Lung (tissue), 12 donors: Measurements from ENCODE around the gene MRNIP. TPM values are rescaled to one million over a fixed set of nuclear protein-coding genes. Genes with fewer than 3 reads are reported as not detected.

ENCODE experiments used
- ATAC-seq: fragments of 200-7000 bp; cut with Tn5 transposase; one replicate; pipeline ENCODE4 v1.9.1; 2020; ENCODE audit warnings: moderate number of reproducible peaks; ENCODE audit not compliant: insufficient read depth, low FRiP score
- DNase-seq, 3 donors: peaks; one replicate each; pipeline ENCODE4 v3.0.0-alpha.2; 2013 to 2017
- H3K27ac ChIP-seq, 2 donors: one replicate each; pipeline ENCODE4 v1.5.1; 2013; ENCODE audit warnings: mild to moderate bottlenecking in 2 of 2, moderate library complexity in 2 of 2, control low read depth in 1 of 2, inconsistent platforms in 1 of 2, low read depth in 1 of 2, low read length in 1 of 2
- H3K27me3 ChIP-seq, 3 donors: one replicate each; pipeline ENCODE4 v1.5.1; 2013; ENCODE audit warnings: low read length in 2 of 3; ENCODE audit not compliant: control insufficient read depth in 3 of 3, insufficient read depth in 3 of 3
- H3K36me3 ChIP-seq, 4 donors: one replicate each; pipeline ENCODE4 v1.5.1; 2013; ENCODE audit warnings: low read length in 4 of 4, mild to moderate bottlenecking in 1 of 4, moderate library complexity in 1 of 4; ENCODE audit not compliant: control insufficient read depth in 4 of 4, insufficient read depth in 4 of 4
- H3K4me1 ChIP-seq, 5 donors: one replicate each; pipeline ENCODE4 v1.5.1; 2013; ENCODE audit warnings: low read length in 5 of 5, mild to moderate bottlenecking in 2 of 5, moderate library complexity in 1 of 5; ENCODE audit not compliant: control insufficient read depth in 5 of 5, insufficient read depth in 5 of 5
- H3K4me3 ChIP-seq: one replicate; pipeline ENCODE4 v1.5.1; 2013; ENCODE audit warnings: mild to moderate bottlenecking, control low read depth, moderate library complexity
- H3K9ac ChIP-seq, 2 donors: one replicate each; pipeline ENCODE4 v1.5.1; 2013; ENCODE audit warnings: low read length in 2 of 2, control low read depth in 1 of 2; ENCODE audit not compliant: insufficient read depth in 1 of 2
- H3K9me3 ChIP-seq, 4 donors: one replicate each; pipeline ENCODE4 v1.5.1; 2013; ENCODE audit warnings: low read length in 3 of 4, mild to moderate bottlenecking in 1 of 4, moderate library complexity in 1 of 4; ENCODE audit not compliant: control insufficient read depth in 4 of 4, insufficient read depth in 3 of 4
- WGBS, 2 donors: extraction: QIAGEN DNeasy Blood & Tissue Kit; methylation state at CpG; one replicate each; pipeline ENCODE4 v1.1.7; 2013; 5-methylcytosine and 5-hydroxymethylcytosine counted together
- polyA plus RNA-seq, 2 donors: library from polyadenylated mRNA; stranded (reverse); fragments of 200-250 nt; gene quantifications; one replicate each; pipeline ENCODE4 v1.2.1, GENCODE V29; 2013
- total RNA-seq, 2 donors: library from RNA; depleted of rRNA in 1 of 2; stranded (reverse); fragments of >200 nt in 1 of 2; gene quantifications; one replicate each; pipeline ENCODE4 v1.2.1, GENCODE V29; 2014 to 2021
- TF ChIP-seq, protein P1 (sequence below): IDR thresholded peaks from 2 replicates; pipeline ENCODE4 v1.5.1; 2012; ENCODE audit warnings: mild to moderate bottlenecking; ENCODE audit errors: control extremely low read depth, extremely low read depth
- donor health status: control.
- donor health status: control.
- donor health status: Bipolar disorder and iron deficiency.
- donor health status: healthy.
- donor health status: DM: yes; HTN: yes; CAD: no.

The MRNIP gene
- total and polyA plus RNA-seq, 4 donors = 15.4 to 51.0 (median 35.4) TPM

DNA sequence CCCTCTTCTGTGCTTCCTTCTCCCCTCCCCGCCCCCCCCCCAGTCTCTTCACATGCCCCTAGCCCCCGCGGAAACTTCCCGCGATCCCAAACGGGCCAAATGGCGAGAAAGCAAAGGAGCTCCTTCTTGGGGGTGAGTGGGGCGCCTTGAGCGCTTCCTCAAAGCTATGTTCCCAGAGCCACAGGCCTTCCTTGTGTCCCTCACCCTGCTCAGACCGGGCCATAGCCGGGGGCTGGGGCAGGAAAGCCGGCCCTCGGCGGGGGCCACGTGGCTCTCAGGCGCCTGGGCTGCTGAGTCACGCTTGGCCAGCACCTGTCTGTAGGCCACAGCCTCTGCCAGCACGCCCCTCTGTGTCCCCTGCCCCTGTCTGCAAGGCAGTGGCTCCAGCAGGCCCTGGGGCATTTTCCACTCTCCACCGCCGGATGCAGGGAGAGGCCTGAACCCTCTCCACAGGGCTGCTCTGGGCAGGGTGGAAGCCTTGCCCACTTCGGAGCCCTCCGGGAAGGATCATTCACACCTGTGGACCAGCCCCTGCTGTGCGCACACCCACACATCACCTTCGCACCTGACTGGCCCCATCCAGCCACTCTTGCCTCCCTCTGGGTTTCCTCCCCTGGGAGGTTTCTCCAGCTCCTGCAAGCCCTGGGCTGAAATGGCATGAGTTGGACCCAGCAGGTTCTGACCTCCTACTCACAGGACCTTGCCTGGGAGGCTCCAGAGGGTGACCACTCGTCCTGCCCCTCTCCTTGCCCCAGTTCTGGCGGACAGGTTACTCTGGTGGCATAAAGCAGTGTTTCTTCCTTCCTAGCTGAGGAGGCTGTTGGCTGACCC is 39.1 kb downstream of the MRNIP start:
- DNase-seq = peak in 1 of 3 donors; percentile 45
- TF ChIP-seq, protein P1, sequence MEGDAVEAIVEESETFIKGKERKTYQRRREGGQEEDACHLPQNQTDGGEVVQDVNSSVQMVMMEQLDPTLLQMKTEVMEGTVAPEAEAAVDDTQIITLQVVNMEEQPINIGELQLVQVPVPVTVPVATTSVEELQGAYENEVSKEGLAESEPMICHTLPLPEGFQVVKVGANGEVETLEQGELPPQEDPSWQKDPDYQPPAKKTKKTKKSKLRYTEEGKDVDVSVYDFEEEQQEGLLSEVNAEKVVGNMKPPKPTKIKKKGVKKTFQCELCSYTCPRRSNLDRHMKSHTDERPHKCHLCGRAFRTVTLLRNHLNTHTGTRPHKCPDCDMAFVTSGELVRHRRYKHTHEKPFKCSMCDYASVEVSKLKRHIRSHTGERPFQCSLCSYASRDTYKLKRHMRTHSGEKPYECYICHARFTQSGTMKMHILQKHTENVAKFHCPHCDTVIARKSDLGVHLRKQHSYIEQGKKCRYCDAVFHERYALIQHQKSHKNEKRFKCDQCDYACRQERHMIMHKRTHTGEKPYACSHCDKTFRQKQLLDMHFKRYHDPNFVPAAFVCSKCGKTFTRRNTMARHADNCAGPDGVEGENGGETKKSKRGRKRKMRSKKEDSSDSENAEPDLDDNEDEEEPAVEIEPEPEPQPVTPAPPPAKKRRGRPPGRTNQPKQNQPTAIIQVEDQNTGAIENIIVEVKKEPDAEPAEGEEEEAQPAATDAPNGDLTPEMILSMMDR = no peak
- no peaks in the 10 kb centered on the region for H3K27me3 ChIP-seq
- H3K9me3 ChIP-seq = no peaks in the 10 kb centered on the region
- no peak overlapping the region for H3K9ac ChIP-seq
- H3K36me3 ChIP-seq = peaks cover 0 to 26% (median 7%) of the 10 kb centered on the region in 4 donors
- H3K4me3 ChIP-seq = peak overlapping the region; percentile 8
- peak overlapping the region; percentile 91 to 95 for H3K27ac ChIP-seq
- WGBS, 2 donors = 17 to 33% methylated on average over 20 to 26 of the region's 26 CpGs
- ATAC-seq = peak; percentile 11
- H3K4me1 ChIP-seq = peaks cover 5 to 44% (median 12%) of the 10 kb centered on the region in 5 donors

- peak; percentile 50 for ATAC-seq
- H3K4me1 ChIP-seq = peaks cover 5 to 41% (median 12%) of the 10 kb centered on the region in 5 donors
- WGBS, 2 donors = 1% methylated on average over 27 to 35 of the region's 35 CpGs
Measured at GRCh38 chr5:179818746-179819295, 39.8 kb downstream of the MRNIP start.

DNA sequence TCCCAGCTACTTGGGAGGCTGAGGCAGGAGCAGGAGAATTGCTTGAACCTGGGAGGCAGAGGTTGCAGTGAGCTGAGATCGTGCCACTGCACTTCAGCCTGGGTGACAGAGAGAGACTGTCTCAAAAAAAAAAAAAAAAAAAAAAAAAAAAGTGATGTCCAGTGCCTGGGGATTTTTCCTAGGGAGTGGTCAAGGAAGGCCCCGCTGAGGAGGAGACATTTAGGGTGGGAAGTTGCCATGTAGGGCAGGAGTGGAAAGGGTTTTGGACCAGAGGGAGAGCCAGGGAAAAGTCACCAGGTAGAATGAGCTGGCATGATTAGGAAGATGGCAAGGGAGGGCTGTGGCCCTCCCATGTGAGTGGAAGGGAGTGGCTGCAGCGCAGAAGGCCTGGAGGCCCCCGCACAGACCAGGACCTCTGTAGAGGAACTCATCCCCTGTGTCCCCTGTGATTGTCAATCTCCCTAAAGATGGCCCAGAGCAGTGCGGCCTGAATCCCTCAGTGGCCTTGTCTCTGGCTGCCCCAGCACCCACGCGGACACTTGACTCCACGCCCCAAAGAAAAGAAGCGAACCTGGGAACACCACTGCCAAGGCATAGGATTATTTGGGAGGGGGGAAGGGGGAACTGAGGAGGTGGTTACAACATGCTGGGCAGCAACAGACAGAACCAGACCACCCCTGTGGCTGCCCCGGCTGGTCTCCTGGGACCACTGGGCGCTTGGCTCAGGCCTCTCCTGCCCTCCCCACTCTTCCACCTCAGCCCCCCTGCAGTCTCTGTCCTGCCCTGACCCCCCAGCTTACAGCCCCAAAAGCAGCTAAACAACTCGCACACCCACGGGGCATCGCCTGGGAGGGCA is 40.5 kb downstream of the MRNIP start:
- Histone ChIP-seq H3K9me3 (no peaks in the 10 kb centered on the region), H3K4me3 (peak overlapping the region; percentile 27), H3K4me1 (peaks cover 5 to 35% (median 12%) of the 10 kb centered on the region in 5 donors), H3K27me3 (no peaks in the 10 kb centered on the region), H3K36me3 (peaks cover 0 to 15% (median 3%) of the 10 kb centered on the region in 4 donors), H3K9ac (no peak overlapping the region), H3K27ac (peak overlapping the region; percentile 91 to 95)
- 55 to 65% methylated on average over 14 of the region's 14 CpGs for WGBS, 2 donors
- no peak for DNase-seq
- TF ChIP-seq, protein P1 = no peak
- no peak for ATAC-seq

More at GRCh38 chr5:179818746-179819295, 39.8 kb downstream of the MRNIP start:
- peak overlapping the region in 1 of 2 donors; percentile 42 for H3K9ac ChIP-seq
- no peaks in the 10 kb centered on the region for H3K9me3 ChIP-seq
- TF ChIP-seq, protein P1 = no peak
- H3K27me3 ChIP-seq = no peaks in the 10 kb centered on the region
- H3K36me3 ChIP-seq = peaks cover 0 to 21% (median 2%) of the 10 kb centered on the region in 4 donors
- peak; percentile 89 to 93 (median 89) for DNase-seq
- peak overlapping the region; percentile 27 for H3K4me3 ChIP-seq
- peak overlapping the region; percentile 91 to 95 for H3K27ac ChIP-seq
